SH-SY5Y (cell line): ENCODE data around the gene CHST11.

Experiments used
- GATA2 ChIP-seq: IDR thresholded peaks from 2 replicates; pipeline ENCODE4 v1.6.1; 2011; ENCODE audit warnings: mild to moderate bottlenecking, low read depth, low read length
- GATA3 ChIP-seq: IDR thresholded peaks from 2 replicates; pipeline ENCODE4 v1.6.1; 2011; ENCODE audit warnings: low read depth, mild to moderate bottlenecking, low read length, moderate library complexity

CHST11 gene

GRCh38 chr12:104697186-104697585, 240.4 kb downstream of the CHST11 start:
- TF ChIP-seq GATA3 (no peak), GATA2 (no peak)

- TF ChIP-seq GATA2 (no peak), GATA3 (no peak)
These were observed 242.1 kb downstream of the CHST11 start for GRCh38 chr12:104698871-104699270.

- TF ChIP-seq GATA3 (no peak), GATA2 (no peak)
These were observed 242.9 kb downstream of the CHST11 start for GRCh38 chr12:104699489-104700190.

- TF ChIP-seq GATA2 (no peak), GATA3 (no peak)
These were observed 243.6 kb downstream of the CHST11 start for GRCh38 chr12:104700324-104700723.

GRCh38 chr12:104701301-104701700, 244.6 kb downstream of the CHST11 start:
- TF ChIP-seq GATA3: no peak
- no peak for TF ChIP-seq GATA2

- TF ChIP-seq GATA3: no peak
These were observed 245.0 kb downstream of the CHST11 start for GRCh38 chr12:104701756-104702155.

- no peak for TF ChIP-seq GATA3
- TF ChIP-seq GATA2: no peak
These were observed 245.9 kb downstream of the CHST11 start for GRCh38 chr12:104702565-104703139.

GRCh38 chr12:104703372-104703771, 246.6 kb downstream of the CHST11 start:
- TF ChIP-seq GATA2 (no peak), GATA3 (no peak)

- TF ChIP-seq GATA3: no peak
- TF ChIP-seq GATA2: no peak
These were observed 247.6 kb downstream of the CHST11 start for GRCh38 chr12:104704224-104704779.

- TF ChIP-seq GATA2 (no peak), GATA3 (no peak)
These were observed 250.4 kb downstream of the CHST11 start for GRCh38 chr12:104707194-104707593.

- TF ChIP-seq GATA2: no peak
- TF ChIP-seq GATA3: no peak
These were observed 251.2 kb downstream of the CHST11 start for GRCh38 chr12:104707794-104708558.

- no peak for TF ChIP-seq GATA3
- TF ChIP-seq GATA2: no peak
These were observed 252.1 kb downstream of the CHST11 start for GRCh38 chr12:104708891-104709290.

GRCh38 chr12:104709692-104710435, 253.1 kb downstream of the CHST11 start:
- TF ChIP-seq GATA3: no peak
- no peak for TF ChIP-seq GATA2
